MM.1S (cell line): ENCODE measurements around the gene PRR19.

ENCODE experiments used
- DNase-seq: peaks from one replicate; pipeline ENCODE4 v3.0.0-alpha.2; 2015
- H2AFZ ChIP-seq: fragments of 300-600 bp; sonication (generic); 2 replicates; pipeline ENCODE4 v1.6.0; 2016; ENCODE audit warnings: antibody characterized with exemption, low read length
- H3F3A ChIP-seq: fragments of 300-600 bp; sonication (generic); 2 replicates; pipeline ENCODE4 v1.6.1; 2016; ENCODE audit warnings: mild to moderate bottlenecking, antibody characterized with exemption, low read length, moderate library complexity, mixed read lengths; ENCODE audit not compliant: insufficient read depth
- H3K27ac ChIP-seq: fragments of 300-600 bp; sonication (generic); 2 replicates; pipeline ENCODE4 v1.5.1; 2016; ENCODE audit warnings: mild to moderate bottlenecking, low read length
- H3K27me3 ChIP-seq: fragments of 300-600 bp; sonication (generic); replicated peaks from 2 replicates; pipeline ENCODE4 v1.6.0; 2016; ENCODE audit warnings: low read length; ENCODE audit not compliant: insufficient read depth
- H3K36me3 ChIP-seq: fragments of 300-600 bp; sonication (generic); replicated peaks from 2 replicates; pipeline ENCODE4 v1.6.1; 2016; ENCODE audit warnings: mild to moderate bottlenecking, low read length, mixed read lengths; ENCODE audit not compliant: insufficient read depth
- H3K4me1 ChIP-seq: fragments of 300-600 bp; sonication (generic); 2 replicates; pipeline ENCODE4 v1.6.1; 2016; ENCODE audit warnings: low read length, mixed read lengths
- H3K4me2 ChIP-seq: fragments of 300-600 bp; sonication (generic); 2 replicates; pipeline ENCODE4 v1.6.0; 2016; ENCODE audit warnings: low read depth, low read length
- H3K4me3 ChIP-seq: fragments of 300-600 bp; sonication (generic); 2 replicates; pipeline ENCODE4 v1.5.1; 2016; ENCODE audit warnings: low read length, mixed read lengths
- H3K79me2 ChIP-seq: fragments of 300-600 bp; sonication (generic); 2 replicates; pipeline ENCODE4 v1.6.1; 2016; ENCODE audit warnings: mixed run types, low read length, mixed read lengths
- H3K9ac ChIP-seq: fragments of 300-600 bp; sonication (generic); 2 replicates; pipeline ENCODE4 v1.6.1; 2016; ENCODE audit warnings: low read length, mixed read lengths
- H3K9me2 ChIP-seq: fragments of 300-600 bp; sonication (generic); replicated peaks from 2 replicates; pipeline ENCODE4 v1.6.1; 2016; ENCODE audit warnings: mild to moderate bottlenecking, low read length, mixed read lengths; ENCODE audit not compliant: insufficient read depth
- H3K9me3 ChIP-seq: fragments of 300-600 bp; sonication (generic); replicated peaks from 2 replicates; pipeline ENCODE4 v1.6.1; 2016; ENCODE audit warnings: mild to moderate bottlenecking, low read length, mixed read lengths; ENCODE audit not compliant: insufficient read depth
- H4K20me1 ChIP-seq: fragments of 300-600 bp; sonication (generic); 2 replicates; pipeline ENCODE4 v1.6.1; 2016; ENCODE audit warnings: mild to moderate bottlenecking, low read length, moderate library complexity, mixed read lengths; ENCODE audit not compliant: insufficient read depth
- CTCF ChIP-seq: fragments of 300-600 bp; sonication (generic); IDR thresholded peaks from 2 replicates; pipeline ENCODE4 v1.5.1; 2016; ENCODE audit warnings: antibody characterized with exemption, low read length, mixed read lengths
- EZH2 ChIP-seq: fragments of 300-600 bp; sonication (generic); optimal IDR thresholded peaks from 2 replicates; pipeline ENCODE3; 2017; ENCODE audit warnings: low read depth, mild to moderate bottlenecking, antibody characterized with exemption, low read length, mixed read lengths
- EZH2phosphoT487 ChIP-seq: fragments of 300-600 bp; sonication (generic); IDR thresholded peaks from 2 replicates; pipeline ENCODE4 v1.6.1; 2018; ENCODE audit warnings: antibody characterized with exemption, low read length

PRR19 gene

GRCh38 chr19:42356686-42357085 is 54.8 kb downstream of the PRR19 start:
- Histone ChIP-seq H2AFZ (no peak overlapping the region), H3K9me2 (no peaks in the 10 kb centered on the region), H3K9me3 (no peaks in the 10 kb centered on the region), H3K4me1 (no peaks in the 10 kb centered on the region), H3K79me2 (no peaks in the 10 kb centered on the region), H3K27ac (no peak overlapping the region), H3K27me3 (no peaks in the 10 kb centered on the region), H4K20me1 (no peaks in the 10 kb centered on the region), H3K4me3 (no peak overlapping the region), H3K4me2 (no peak overlapping the region), H3K36me3 (no peaks in the 10 kb centered on the region), H3K9ac (no peak overlapping the region), H3F3A (no peaks in the 10 kb centered on the region)
- no peak for DNase-seq
- TF ChIP-seq EZH2phosphoT487 (no peak), EZH2 (no peak), CTCF (no peak)

- Histone ChIP-seq H3K9ac (no peak overlapping the region), H3F3A (no peaks in the 10 kb centered on the region), H3K9me2 (no peaks in the 10 kb centered on the region), H3K36me3 (no peaks in the 10 kb centered on the region), H3K4me1 (no peaks in the 10 kb centered on the region), H2AFZ (no peak overlapping the region), H3K27me3 (no peaks in the 10 kb centered on the region), H3K27ac (no peak overlapping the region), H3K79me2 (no peaks in the 10 kb centered on the region), H3K4me2 (no peak overlapping the region), H4K20me1 (no peaks in the 10 kb centered on the region), H3K4me3 (no peak overlapping the region), H3K9me3 (no peaks in the 10 kb centered on the region)
- TF ChIP-seq CTCF (no peak), EZH2 (no peak), EZH2phosphoT487 (no peak)
- DNase-seq = no peak
Observed at GRCh38 chr19:42357290-42357689, 55.4 kb downstream of the PRR19 start.
